GM18508 (cell line): Measurements from ENCODE around the gene USP21.
A peak's percentile ranks its signal among the peaks of the same experiment; 100 is the strongest.
"Not testable (repeated sequence)": the region's sequence is repeated elsewhere in the genome, so short reads cannot be mapped to it uniquely, and the experiment has no call there.

ENCODE experiments used
- ATAC-seq: cut with Tn5 transposase; IDR thresholded peaks from one replicate; pipeline ENCODE4 v1.9.1; 2021; ENCODE audit warnings: moderate number of reproducible peaks; ENCODE audit not compliant: insufficient read depth, unreplicated experiment

Gene USP21, protein sequence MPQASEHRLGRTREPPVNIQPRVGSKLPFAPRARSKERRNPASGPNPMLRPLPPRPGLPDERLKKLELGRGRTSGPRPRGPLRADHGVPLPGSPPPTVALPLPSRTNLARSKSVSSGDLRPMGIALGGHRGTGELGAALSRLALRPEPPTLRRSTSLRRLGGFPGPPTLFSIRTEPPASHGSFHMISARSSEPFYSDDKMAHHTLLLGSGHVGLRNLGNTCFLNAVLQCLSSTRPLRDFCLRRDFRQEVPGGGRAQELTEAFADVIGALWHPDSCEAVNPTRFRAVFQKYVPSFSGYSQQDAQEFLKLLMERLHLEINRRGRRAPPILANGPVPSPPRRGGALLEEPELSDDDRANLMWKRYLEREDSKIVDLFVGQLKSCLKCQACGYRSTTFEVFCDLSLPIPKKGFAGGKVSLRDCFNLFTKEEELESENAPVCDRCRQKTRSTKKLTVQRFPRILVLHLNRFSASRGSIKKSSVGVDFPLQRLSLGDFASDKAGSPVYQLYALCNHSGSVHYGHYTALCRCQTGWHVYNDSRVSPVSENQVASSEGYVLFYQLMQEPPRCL

DNA sequence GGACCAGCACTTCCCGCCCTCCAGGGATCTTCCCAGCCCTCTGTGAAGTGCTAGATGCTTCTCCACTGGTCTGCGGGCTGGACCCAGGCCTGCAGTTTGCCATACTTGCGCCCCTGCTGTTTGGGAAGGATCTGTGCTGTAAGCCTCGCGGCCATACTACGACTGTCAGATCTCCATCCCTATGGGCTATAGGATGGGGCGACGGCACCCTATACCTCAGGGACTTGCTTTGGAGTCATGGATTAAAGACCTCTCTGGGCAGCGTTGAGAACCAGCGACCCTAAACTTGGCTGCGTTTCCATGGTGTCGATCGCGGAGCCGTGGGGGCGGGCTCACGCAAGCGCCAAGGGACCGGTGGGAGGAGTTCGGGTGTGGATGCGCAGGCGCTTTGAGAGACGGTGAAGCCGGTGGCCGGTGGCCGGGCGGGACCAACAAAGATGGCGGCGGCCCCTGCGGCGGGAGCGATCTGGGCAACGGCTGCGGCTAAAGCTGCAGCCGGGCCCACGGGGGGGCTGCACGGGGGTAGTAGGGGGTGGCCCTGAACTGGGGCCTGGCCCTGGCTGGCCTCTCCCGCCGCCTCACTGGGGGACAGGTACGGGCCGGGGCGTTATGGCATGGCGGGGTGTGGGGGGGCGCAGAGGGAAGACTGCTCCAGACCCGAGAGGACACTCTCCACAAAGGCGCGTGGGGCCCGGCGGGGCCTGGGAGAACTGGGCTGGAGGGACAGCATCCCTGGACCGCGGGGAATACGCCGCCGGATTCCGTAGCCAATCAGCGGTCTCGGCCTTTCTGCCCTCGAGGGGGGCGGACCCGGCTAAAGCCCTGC lies at the start of gene USP21:
Gene USP21, plus strand, starts transcription at position 414 of the 826 bp plus-strand sequence. CDS start 1,141 bp downstream, outside the sequence.
- ATAC-seq, result peak; percentile 44

DNA sequence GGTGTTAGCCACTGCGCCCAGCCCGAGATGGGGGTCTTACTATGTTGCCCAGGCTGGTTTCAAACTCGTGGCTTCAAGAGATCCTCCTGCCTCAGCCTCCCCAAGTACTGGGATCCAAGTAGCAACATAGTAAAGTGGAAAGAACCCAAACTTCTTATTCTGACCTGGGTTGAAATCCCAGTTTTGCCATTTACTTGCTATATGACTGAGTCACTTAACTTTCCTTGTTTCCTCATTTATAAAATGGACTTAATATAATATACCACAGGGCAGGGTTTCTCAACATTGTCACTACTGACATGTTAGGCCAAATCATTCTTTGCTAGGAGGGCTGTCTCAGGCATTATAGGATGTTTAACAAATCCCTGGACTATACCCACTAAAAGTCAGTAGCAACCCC lies 48.2 kb upstream of the USP21 start:
- ATAC-seq, result no peak

GRCh38 chr1:161111527-161111926 lies 47.8 kb upstream of the USP21 start:
- ATAC-seq, result no peak

- no peak for ATAC-seq
Observed at GRCh38 chr1:161113915-161114314, 45.4 kb upstream of the USP21 start.

GRCh38 chr1:161114556-161114955 lies 44.7 kb upstream of the USP21 start:
- no peak for ATAC-seq

GRCh38 chr1:161115132-161115711 lies 44.1 kb upstream of the USP21 start:
- no peak for ATAC-seq

GRCh38 chr1:161115961-161116360 lies 43.3 kb upstream of the USP21 start:
- not testable (repeated sequence) for ATAC-seq

- ATAC-seq, result no peak
Observed at GRCh38 chr1:161117759-161118581, 41.3 kb upstream of the USP21 start, which contains the start of the genes NIT1 and PFDN2. Gene NIT1 (plus strand): TSS chr1:161118105. CDS start chr1:161118177, 72 bp downstream. Gene PFDN2 (minus strand): TSS chr1:161118037. CDS start chr1:161118026, 11 bp downstream.

DNA sequence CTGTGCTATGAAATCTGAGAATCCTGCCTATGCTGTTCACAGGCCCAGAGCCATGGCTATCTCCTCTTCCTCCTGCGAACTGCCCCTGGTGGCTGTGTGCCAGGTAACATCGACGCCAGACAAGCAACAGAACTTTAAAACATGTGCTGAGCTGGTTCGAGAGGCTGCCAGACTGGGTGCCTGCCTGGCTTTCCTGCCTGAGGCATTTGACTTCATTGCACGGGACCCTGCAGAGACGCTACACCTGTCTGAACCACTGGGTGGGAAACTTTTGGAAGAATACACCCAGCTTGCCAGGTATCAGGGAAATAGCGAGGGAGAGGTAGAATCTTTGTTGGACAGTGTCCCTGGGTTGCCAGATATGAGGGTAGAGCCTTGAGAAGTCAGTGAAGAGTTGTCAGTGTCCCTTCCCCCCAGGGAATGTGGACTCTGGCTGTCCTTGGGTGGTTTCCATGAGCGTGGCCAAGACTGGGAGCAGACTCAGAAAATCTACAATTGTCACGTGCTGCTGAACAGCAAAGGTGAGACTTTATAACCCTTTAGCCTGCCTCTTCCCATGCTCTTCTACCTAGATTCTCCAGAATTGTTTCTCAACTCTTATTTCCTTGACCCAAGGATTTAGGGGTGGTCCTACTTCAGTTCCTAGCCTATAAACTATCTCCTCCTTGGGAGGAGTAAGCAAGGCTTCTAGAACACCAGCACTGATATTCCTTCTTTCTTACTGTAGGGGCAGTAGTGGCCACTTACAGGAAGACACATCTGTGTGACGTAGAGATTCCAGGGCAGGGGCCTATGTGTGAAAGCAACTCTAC lies 40.0 kb upstream of the USP21 start:
- no peak for ATAC-seq

DNA sequence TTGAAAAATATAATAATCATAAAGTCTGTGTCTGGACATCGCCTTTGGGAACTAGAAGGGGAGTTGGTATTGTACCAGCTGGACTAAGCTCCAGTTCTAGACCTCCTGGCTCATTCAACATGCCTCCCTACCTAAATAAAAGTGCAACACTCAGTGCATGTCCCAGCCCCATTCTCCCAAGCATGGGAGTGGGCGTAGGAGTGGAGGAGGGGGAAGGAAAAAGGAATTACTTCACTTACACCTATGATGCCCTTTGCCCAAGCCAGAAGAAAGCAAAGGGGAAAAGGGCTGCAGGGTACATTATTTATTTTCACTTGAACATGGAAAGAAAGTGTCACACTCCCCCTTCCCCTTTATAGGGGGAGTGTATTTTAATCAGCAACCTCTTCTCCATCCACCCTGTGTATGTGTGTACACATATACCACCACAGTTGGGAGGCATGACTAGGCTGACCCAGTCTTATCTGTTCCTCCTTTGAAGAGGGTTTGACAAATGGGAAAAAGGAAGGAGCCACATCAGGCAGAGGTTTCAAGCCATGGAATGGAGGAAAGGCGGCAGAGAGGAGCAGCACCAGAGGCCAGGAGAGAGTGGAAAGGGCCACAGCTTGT lies 38.2 kb upstream of the USP21 start:
- ATAC-seq, result no peak

- no peak for ATAC-seq
Observed at GRCh38 chr1:161121834-161122233, 37.5 kb upstream of the USP21 start.

- ATAC-seq, result no peak
Observed at GRCh38 chr1:161122967-161123366, 36.3 kb upstream of the USP21 start.

- ATAC-seq, result no peak
Observed at GRCh38 chr1:161127649-161128048, 31.7 kb upstream of the USP21 start.

- no peak for ATAC-seq
Observed at GRCh38 chr1:161128591-161129420, 30.5 kb upstream of the USP21 start.

DNA sequence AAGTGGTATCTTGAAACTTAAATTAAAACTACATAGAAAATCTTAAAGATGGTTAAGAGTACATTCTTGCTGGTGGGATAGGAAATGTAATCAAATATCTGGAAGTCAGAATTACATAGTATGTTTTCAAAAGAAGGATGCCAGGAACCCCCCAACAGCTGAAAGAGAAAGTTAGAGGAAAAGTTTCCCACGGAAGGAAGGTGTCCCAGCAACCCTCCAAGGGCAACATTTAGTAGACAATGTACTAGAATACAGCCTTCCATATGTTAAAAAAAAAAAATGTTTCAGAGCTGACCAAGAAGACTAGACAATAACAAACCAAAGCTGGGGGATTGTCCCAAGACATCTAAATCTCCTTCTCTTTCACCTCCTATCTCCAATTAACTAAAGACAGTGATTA lies 29.0 kb upstream of the USP21 start:
- no peak for ATAC-seq

GRCh38 chr1:161131523-161132409 lies 27.5 kb upstream of the USP21 start:
- no peak for ATAC-seq
